ENCODE results near the gene TRAPPC13.
A peak's percentile ranks its signal among the peaks of the same experiment; 100 is the strongest.
"Not testable (repeated sequence)": the region's sequence is repeated elsewhere in the genome, so short reads cannot be mapped to it uniquely, and the experiment has no call there.

Gene TRAPPC13

DNA sequence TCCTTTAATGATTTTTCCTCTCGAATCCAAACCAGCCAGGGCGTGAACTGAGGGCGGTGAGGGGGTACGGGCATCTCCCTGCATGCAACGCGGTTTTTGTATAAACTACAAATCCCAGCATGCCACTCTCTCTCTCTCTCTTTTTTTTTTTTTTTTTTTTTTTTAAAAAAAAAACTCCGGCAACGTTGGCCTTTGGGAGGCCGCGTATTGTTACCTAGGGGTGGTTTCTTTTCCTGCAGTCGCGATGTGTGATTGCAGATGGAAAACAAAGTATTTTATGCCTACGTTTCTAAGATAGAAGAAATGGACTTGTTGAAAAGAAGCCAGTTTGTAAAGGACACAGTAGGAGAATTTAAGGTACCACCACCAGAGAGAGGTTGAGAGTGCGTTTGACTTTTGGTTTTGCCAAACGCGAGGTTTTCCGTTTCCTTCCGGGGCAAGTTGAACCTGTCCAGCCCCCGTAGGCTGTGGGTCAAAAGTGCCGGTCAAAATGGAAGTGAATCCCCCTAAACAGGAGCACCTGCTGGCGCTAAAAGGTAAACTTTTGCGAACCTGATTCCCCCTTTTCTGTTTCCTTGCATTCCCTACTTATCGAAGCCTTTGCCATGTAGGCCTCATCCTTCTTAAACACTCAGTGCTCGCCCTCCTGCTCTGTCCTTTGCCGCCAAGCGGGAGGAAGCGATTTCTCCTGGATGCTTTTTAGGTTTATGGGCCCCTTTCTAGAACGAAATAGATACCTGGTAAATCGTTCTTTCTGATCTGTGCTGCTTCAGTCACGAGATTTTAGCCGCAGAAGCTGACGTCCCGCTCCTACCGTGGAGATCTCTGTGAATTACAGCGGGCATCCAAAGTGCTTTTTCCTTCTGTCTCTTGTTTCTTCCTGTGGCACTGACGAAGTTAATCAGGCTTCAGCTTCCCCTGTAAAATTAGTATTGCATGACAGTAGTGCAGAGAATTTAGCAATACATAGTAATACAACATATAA, at the start of gene TRAPPC13, which contains the start of gene SHLD3:
TSS of gene TRAPPC13 (plus strand) at position 457 of the 985 bp plus-strand sequence. CDS start at position 491, 34 bp downstream.
TSS of gene SHLD3 (plus strand) at position 457 of the 985 bp plus-strand sequence. CDS start 4,561 bp downstream, outside the sequence.
- DNase-seq: peak; percentile 80 to 89

DNA sequence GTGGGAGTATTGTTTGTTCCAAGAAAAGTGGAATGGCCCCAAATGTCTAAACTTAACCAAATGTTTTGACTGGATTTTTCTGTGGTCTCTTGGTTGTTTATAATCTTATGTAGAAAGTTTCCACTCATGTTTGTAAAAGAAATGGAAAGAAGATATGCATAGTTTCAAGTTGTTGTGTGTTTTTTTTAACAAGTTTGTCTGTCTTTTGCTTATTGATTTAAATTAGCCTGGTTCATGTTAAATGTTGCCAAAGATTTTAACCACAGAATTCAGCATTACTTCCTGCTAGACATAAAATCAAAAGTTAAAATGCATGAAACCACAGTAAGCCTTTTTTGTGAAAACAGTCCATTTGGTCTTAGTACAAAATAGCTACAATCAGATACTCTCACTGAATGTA, 47.7 kb upstream of the TRAPPC13 start:
- no peak for DNase-seq

DNA sequence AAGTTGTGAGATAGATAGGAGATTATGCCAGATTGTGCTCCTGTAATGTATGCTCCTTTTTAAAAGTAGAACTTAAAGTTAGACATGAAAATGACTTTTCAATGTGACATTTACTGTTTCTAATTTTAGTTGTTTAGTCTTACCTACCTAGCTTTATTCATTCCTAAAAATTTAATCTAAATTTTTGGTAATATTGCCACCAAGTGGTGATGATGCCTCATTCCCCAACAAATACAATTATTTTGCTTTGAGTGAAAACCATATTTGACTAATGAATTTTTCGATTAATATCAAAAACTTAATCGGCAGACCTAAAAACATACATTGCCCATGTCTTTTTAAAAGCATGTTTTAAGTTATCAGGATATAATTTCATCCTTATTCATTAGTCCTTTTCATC, 36.1 kb upstream of the TRAPPC13 start:
- DNase-seq: no peak

- not testable (repeated sequence) for DNase-seq
Observed at GRCh38 chr5:65601761-65602160, 23.1 kb upstream of the TRAPPC13 start.

DNA sequence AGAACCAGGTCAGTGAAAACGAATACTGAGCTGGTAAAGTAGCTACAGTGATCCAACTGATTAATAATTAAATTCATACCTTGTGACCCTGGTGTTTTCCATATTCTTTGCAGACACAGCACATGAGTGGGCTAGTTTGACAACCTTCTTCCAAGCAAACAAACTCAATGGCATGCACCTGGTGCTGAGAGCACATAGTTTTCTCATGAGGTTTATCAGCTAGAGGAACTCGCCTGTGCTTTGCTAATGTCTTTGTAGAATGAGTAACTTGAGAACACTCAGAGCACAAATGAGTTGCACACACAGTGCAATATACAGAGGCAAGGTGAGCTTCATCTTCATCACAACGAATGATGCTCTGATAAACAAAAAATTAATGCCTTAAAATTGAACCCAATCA, 13.3 kb upstream of the TRAPPC13 start:
- DNase-seq: peak; percentile 91 to 94

DNA sequence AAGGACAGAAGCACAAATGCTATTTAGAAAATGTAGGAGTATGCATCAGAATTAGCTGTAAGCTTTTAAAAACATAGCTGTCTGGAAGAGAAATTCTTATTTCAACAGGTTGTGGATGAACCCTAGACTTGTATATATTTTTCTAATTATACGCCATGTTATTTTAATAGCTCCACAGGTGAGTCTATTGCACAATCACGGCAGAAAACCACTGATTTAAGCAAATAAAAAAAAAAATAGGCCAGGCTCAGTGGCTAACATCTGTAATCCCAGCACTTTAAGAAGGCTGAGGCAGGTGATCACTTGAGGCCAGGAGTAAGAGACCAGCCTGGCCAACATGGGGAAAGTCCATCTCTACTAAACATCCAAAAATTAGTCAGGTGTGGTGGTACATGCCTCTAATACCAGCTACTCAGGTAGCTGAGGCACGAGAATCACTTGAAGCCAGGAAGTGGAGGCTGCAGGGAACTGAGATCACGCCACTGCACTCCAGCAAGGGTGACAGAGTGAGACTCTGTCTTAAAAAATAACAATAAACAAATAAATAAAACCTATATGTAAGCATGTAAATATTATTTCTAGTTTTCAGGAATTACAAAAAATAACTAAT, 12.4 kb upstream of the TRAPPC13 start:
- peak in 1 of 2 experiments; percentile 29 for DNase-seq

DNA sequence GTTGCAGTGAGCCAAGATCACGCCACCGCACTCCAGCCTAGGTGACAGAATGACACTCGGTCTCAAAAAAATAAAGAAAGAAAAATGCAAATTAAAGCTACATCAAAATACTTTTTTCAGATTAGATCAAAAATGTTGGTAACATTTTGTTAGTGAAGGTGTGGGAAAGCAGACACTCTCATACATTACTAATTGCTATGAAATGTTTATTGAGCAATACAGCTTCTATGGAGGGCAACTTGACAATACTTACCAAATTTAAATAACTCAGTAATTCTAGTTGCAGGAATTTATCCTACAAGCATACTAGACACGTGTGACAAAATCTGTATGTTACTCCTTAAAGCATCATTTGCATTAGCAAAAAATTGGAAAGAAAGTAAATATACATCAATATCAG, 4.8 kb upstream of the TRAPPC13 start:
- no peak for DNase-seq

- DNase-seq: not testable (repeated sequence)
Observed at GRCh38 chr5:65621961-65622360, 2.9 kb upstream of the TRAPPC13 start.

- no peak for DNase-seq
Observed at GRCh38 chr5:65623482-65623881, 1.3 kb upstream of the TRAPPC13 start.

- peak; percentile 84 to 89 for DNase-seq
Observed at GRCh38 chr5:65624025-65624570, 729 bp upstream of the TRAPPC13 start, which contains the start of gene TRIM23. Gene TRIM23, minus strand, starts transcription at chr5:65624333. Its CDS starts 59 bp downstream, at chr5:65624274.

DNA sequence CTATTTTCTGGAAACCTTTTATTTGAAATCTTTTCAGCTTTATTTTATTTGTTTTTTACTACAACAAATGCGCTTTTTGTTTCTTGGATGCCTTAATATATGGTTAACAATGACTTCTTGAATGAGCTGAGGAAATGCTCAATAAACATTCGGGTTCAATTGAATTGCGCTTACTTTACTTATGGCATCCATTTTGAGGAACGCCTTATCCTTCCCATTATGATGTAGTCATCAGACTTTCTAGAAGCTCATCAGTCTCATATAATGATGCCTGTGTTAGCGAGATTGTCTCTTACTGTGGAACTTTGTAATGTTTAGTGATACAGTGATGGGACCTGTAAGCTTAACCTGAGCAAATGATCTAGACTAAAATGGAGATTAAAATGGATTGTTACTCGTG, 916 bp downstream of the TRAPPC13 start:
- no peak for DNase-seq

- no peak for DNase-seq
Observed at GRCh38 chr5:65630981-65631380, 6.2 kb downstream of the TRAPPC13 start.

GRCh38 chr5:65640240-65640639, 15.4 kb downstream of the TRAPPC13 start:
- peak in 1 of 2 experiments; percentile 18 for DNase-seq

DNA sequence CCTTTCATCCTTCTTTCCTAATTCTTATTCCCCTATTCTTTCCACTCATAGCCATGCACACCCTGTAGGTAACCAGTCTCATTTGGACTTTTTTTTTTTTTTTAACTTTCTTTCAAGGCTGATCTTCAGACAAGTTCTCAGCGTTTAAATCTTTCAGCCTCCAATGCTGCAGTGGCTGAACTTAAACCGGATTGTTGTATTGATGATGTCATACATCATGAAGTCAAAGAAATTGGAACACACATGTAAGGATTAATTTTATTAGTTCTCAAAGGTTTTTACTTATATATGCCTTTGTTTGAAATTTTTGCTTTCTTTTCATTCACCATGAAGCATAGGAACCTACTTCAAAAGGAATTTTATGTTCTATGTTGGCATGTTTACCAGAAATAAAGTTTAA, 22.1 kb downstream of the TRAPPC13 start:
- no peak for DNase-seq

DNA sequence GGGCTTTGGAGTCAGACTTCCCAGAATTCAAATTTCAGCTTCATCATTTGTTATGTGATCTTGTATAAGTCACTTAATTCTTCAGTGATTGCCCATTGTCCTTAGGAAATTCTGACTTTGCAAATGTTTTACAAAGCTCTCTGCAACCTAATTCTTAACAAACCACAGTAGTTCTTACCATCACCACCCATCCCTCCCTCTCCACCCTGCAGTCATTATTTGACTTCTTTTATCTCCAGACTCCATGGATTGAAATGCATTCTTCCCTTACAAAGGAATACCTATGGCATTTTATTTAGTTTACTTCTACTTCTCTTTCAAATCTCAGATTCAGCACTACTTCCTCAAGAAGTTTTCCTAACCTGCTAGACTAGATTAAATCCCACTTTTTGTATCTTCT, 23.1 kb downstream of the TRAPPC13 start:
- no peak for DNase-seq

DNA sequence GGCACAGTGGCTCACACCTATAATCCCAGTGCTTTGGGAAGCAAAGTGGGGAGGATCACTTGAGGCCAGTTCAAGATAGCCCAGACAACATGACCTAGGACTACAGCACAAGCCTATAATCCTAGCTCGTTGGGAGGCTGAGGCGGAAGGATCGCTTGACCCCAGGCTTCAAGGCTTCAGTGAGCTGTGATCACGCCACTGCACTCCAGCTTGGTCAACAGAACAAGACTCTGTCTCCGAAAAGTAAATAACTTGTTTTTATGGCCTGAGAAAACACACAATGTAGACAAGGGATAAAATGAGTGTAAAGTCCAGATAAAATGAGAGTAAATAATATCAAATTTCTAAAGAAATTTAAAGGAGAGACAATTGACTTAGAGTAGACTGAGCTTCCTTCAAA, 26.3 kb downstream of the TRAPPC13 start:
- DNase-seq: no peak

DNA sequence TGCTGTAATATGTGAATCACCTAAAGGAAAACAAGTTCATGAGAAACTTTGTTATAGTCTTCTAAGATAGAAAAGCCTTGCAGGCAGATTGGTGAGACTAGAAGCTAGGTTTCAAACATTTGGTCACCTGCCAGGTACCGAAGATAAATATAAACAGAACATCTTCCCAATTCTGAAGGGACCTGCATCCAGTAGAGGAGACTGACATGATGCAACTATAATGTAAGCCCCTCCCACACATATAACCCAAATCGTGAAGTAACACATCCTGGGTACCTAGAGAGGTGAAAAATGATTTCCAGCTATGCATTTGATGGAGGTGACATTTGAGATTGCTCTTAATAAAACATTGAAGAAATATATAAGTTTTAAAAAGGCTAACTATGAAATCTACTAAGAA, 29.9 kb downstream of the TRAPPC13 start:
- no peak for DNase-seq

DNA sequence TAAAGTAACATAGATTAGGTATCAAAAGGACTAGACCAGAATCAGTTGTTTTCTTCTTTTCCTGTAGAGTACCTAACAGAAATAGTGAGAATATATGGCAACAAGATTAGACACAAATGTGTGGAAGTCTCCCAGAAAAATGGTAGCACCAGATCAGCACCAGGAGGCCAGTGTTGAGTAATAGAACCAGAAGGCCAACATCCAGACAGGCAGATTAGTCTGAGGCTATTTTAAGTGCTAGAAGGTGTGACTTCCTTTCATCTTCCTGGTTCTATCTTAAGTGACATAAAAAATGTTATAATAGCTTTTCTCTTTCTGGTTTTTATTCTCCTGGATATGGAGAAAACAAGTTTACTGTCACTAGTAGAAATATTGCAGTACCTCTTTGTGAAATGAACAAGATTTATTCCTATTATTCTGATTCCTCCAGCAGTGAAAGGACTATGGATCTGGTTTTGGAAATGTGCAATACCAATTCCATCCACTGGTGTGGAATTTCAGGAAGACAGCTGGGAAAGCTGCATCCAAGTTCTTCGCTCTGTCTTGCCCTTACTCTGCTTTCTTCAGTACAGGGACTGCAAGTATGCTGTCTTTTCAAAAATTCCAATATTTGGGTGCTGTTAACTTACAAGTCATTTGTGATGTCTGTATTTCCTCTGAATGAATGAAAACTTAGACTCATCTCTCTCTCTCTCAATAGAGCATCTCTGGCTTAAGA, 39.1 kb downstream of the TRAPPC13 start:
- no peak for DNase-seq

GRCh38 chr5:65668696-65669095, 43.9 kb downstream of the TRAPPC13 start:
- no peak for DNase-seq

DNA sequence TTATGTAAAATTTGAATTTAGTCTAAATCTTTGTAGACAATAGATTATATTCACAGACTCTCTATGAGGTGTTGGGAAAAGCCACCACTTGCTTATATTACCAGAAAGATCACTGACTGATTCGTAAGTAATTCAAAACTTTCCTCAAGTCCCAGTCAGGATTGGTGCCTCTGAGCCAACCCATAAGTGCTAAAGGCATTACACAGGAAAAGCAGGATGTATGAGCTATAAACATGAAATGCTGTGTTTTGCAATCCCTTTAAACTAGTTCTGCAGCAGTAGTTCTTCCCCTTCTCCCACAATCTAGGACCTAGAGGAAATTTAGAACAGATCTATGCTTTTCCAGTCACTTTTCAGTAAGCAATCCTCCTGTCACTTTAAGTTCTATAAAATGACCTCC, 48.0 kb downstream of the TRAPPC13 start:
- DNase-seq: no peak

DNA sequence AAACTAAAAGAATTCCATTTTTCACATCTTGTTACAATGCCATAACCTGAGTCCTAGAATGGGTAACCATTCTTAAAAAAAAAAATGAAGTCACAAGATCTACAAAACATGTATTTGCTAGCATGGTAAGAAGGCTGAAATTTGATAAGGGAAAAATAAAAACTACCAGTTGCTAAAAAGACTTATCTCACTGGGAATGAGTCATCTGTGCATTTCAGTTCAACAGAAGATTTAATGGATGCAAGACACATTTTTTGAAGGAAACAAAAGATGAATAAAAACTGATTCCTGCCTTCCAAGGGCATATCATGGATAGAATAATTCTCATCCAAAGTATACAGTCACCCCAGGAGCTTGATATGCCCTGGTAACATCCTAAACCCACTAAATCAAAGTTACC, 49.9 kb downstream of the TRAPPC13 start:
- no peak for DNase-seq

DNA sequence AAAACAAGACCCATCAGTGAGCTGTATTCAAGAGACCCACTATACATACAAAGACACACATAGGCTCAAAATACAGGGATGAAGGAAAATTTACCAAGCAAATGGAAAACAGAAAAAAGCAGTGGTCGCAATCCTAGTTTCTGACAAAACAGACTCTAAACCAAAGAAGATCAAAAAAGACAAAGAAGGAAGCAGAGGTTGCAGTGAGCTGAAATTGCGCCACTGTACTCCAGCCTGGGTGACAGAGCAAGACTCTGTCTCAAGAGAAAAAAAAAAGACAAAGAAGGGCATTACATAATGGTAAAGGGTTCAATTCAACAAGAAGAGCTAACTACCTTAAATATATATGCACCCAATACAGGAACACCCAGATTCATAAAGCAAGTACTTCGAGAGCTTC, 51.2 kb downstream of the TRAPPC13 start:
- not testable (repeated sequence) for DNase-seq

GRCh38 chr5:65682148-65682547, 57.3 kb downstream of the TRAPPC13 start:
- no peak for DNase-seq
